Keratinocyte (primary cell): ENCODE data around the gene MDH2. TPM values are rescaled to one million over a fixed set of nuclear protein-coding genes. Genes with fewer than 3 reads are reported as not detected.

Source experiments
- DNase-seq: peaks from one replicate; pipeline ENCODE4 v3.0.0-alpha.2; 2011; ENCODE audit warnings: low read depth, missing footprints, low spot score
- FAIRE-seq: peaks from 2 replicates; lab custom pipeline; 2011; peaks lifted over from hg19 to GRCh38; lab: Jason Lieb, UNC
- H2AFZ ChIP-seq: 2 replicates; pipeline ENCODE4 v1.6.0; 2012; ENCODE audit warnings: low read length, control low read depth, inconsistent platforms; ENCODE audit not compliant: control insufficient read depth
- H3K27ac ChIP-seq: 2 replicates; pipeline ENCODE4 v1.5.1; 2011; ENCODE audit warnings: low read length; ENCODE audit not compliant: control insufficient read depth, insufficient read depth
- H3K27me3 ChIP-seq: 3 replicates; pipeline ENCODE4 v1.6.0; 2011; ENCODE audit warnings: low read length; ENCODE audit not compliant: control insufficient read depth, insufficient read depth; ENCODE audit errors: extremely low read depth
- H3K36me3 ChIP-seq, 2 experiments: 2 replicates in 1 of 2; 3 replicates in 1 of 2; pipeline ENCODE4 v1.5.1; 2011; ENCODE audit warnings: low read length in 2 of 2, mild to moderate bottlenecking in 1 of 2; ENCODE audit not compliant: control insufficient read depth in 2 of 2, insufficient read depth in 2 of 2; ENCODE audit errors: extremely low read depth in 1 of 2
- H3K4me1 ChIP-seq: 3 replicates; pipeline ENCODE4 v1.5.1; 2011; ENCODE audit warnings: low read length; ENCODE audit not compliant: control insufficient read depth, insufficient read depth; ENCODE audit errors: extremely low read depth
- H3K4me2 ChIP-seq: 3 replicates; pipeline ENCODE4 v1.6.0; 2011; ENCODE audit warnings: low read depth, low read length; ENCODE audit not compliant: control insufficient read depth, insufficient read depth; ENCODE audit errors: extremely low read depth
- H3K4me3 ChIP-seq, 3 experiments: fragments of 200-600 bp in 1 of 3; sonication (generic) in 1 of 3; 2 replicates in 2 of 3; 3 replicates in 1 of 3; pipeline ENCODE4 v1.5.1; 2011 to 2016; ENCODE audit warnings: low read length in 3 of 3, mild to moderate bottlenecking in 3 of 3, control low read depth in 2 of 3, inconsistent platforms in 1 of 3, low read depth in 1 of 3, mixed read lengths in 1 of 3, mixed run types in 1 of 3, moderate library complexity in 1 of 3; ENCODE audit not compliant: control insufficient read depth in 2 of 3, insufficient read depth in 2 of 3; ENCODE audit errors: extremely low read depth in 1 of 3
- H3K79me2 ChIP-seq: 2 replicates; pipeline ENCODE4 v1.6.0; 2012; ENCODE audit warnings: low read length; ENCODE audit not compliant: control insufficient read depth, insufficient read depth
- H3K9ac ChIP-seq: 3 replicates; pipeline ENCODE4 v1.6.0; 2011; ENCODE audit warnings: low read length; ENCODE audit not compliant: control insufficient read depth, insufficient read depth; ENCODE audit errors: extremely low read depth
- H3K9me1 ChIP-seq: 3 replicates; pipeline ENCODE4 v1.6.0; 2011; ENCODE audit warnings: low read length; ENCODE audit not compliant: control insufficient read depth, insufficient read depth; ENCODE audit errors: extremely low read depth
- H3K9me3 ChIP-seq: 2 replicates; pipeline ENCODE4 v1.5.1; 2012; ENCODE audit warnings: low read depth, low read length; ENCODE audit not compliant: control insufficient read depth
- H4K20me1 ChIP-seq: 3 replicates; pipeline ENCODE4 v1.6.0; 2011; ENCODE audit warnings: low read length; ENCODE audit not compliant: control insufficient read depth, insufficient read depth; ENCODE audit errors: extremely low read depth
- CTCF ChIP-seq, 3 experiments: IDR thresholded peaks in 1 of 3; conservative IDR thresholded peaks in 1 of 3; optimal IDR thresholded peaks in 1 of 3; 2 replicates in 2 of 3; 3 replicates in 1 of 3; pipeline versions ENCODE3 to v1.5.1; 2011; ENCODE audit warnings: low read length in 3 of 3, mild to moderate bottlenecking in 3 of 3, moderate library complexity in 2 of 3, control low read depth in 1 of 3, inconsistent platforms in 1 of 3; ENCODE audit not compliant: insufficient read depth in 2 of 3; ENCODE audit errors: extremely low read depth in 1 of 3
- EZH2 ChIP-seq: IDR thresholded peaks from one replicate; pipeline ENCODE4 v1.6.1; 2012; ENCODE audit warnings: inconsistent platforms, mild to moderate bottlenecking, low read length, moderate library complexity
- dilution Hi-C: fragments of 300-500 bp; cut with MboI; formaldehyde crosslinking; loops from one replicate; pipeline ENCODE4 v1.7.0; 2020; ENCODE audit warnings: low sequenced_read_pairs; ENCODE audit not compliant: extremely low pct_ligation_motif_present
- polyA plus RNA-seq, 5 experiments: library from polyadenylated mRNA; depleted of rRNA in 3 of 5; stranded (reverse) in 3 of 5; stranded (forward) in 1 of 5; unstranded in 1 of 5; fragments of >200 nt; gene quantifications; 1 replicate in 1 of 5; 2 replicates in 3 of 5; 3 replicates in 1 of 5; pipeline versions ENCODE4 v1.2.1 to v1.2.3, GENCODE V29; 2011 to 2012; ENCODE audit warnings: missing spikeins in 2 of 5, low read depth in 1 of 5, low replicate concordance in 1 of 5

Gene MDH2
- polyA plus RNA-seq, 1 donor (not counting 4 experiments of a cell fraction or from before 2014, with no cell fraction given) = 156 TPM

GRCh38 chr7:76074306-76074971 is 26.5 kb downstream of the MDH2 start:
- no peaks in the 10 kb centered on the region for H3K9me3 ChIP-seq
- no peak overlapping the region for H3K4me3 ChIP-seq
- H3K27ac ChIP-seq = no peak overlapping the region
- H3K9ac ChIP-seq = no peak overlapping the region
- no peaks in the 10 kb centered on the region for H3K36me3 ChIP-seq
- DNase-seq (no peak), FAIRE-seq (no peak)
- no peaks in the 10 kb centered on the region for H4K20me1 ChIP-seq
- H3K4me1 ChIP-seq = peaks cover 7% of the 10 kb centered on the region
- no peaks in the 10 kb centered on the region for H3K79me2 ChIP-seq
- no peak overlapping the region for H2AFZ ChIP-seq
- dilution Hi-C loops = no loop called here
- H3K9me1 ChIP-seq = no peaks in the 10 kb centered on the region
- H3K27me3 ChIP-seq = no peaks in the 10 kb centered on the region
- no peak for TF ChIP-seq CTCF (optimal IDR thresholded peaks at IDR 0.05 in 1 of 3, IDR thresholded peaks at IDR 0.05 in 1 of 3, conservative IDR thresholded peaks at IDR 0.05 in 1 of 3; ENCODE audit: extremely low read depth in 1 of 3, insufficient read depth in 2 of 3, low read length in 3 of 3)
- no peak for TF ChIP-seq EZH2
- H3K4me2 ChIP-seq = no peak overlapping the region

DNA sequence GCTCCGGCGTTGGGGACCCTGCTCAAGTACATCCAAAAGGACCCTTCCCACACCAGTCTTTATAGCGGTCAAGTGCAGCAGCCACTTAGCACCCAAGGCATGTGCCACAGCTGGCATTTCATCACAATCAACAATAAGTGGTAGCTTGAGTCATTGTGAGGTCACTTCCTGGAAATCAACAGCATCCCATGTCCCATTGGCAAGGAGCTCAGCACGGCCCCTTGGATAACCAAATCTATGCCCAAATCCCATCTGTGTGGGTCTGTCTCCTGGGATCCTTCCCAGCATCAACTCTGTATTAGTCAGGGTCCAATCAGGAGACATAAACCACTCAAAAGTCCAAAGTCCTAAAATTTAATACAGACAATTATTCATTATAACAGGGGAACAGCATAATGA is 27.1 kb downstream of the MDH2 start:
- dilution Hi-C loops = no loop called here
- Histone ChIP-seq H3K36me3 (no peaks in the 10 kb centered on the region), H3K9me1 (no peaks in the 10 kb centered on the region), H3K79me2 (no peaks in the 10 kb centered on the region), H3K9ac (no peak overlapping the region), H3K4me2 (no peak overlapping the region), H3K27ac (no peak overlapping the region), H3K4me1 (peaks cover 7% of the 10 kb centered on the region), H4K20me1 (no peaks in the 10 kb centered on the region), H2AFZ (no peak overlapping the region), H3K27me3 (no peaks in the 10 kb centered on the region), H3K4me3 (no peak overlapping the region), H3K9me3 (no peaks in the 10 kb centered on the region)
- TF ChIP-seq EZH2 (no peak), CTCF (optimal IDR thresholded peaks at IDR 0.05 in 1 of 3, IDR thresholded peaks at IDR 0.05 in 1 of 3, conservative IDR thresholded peaks at IDR 0.05 in 1 of 3; ENCODE audit: extremely low read depth in 1 of 3, insufficient read depth in 2 of 3, low read length in 3 of 3) (no peak)
- FAIRE-seq = no peak
- DNase-seq = no peak
